DND-41 (cell line): ENCODE results near the gene CREB3L1.

Experiments used
- EZH2 ChIP-seq: IDR thresholded peaks from 3 replicates; pipeline ENCODE4 v1.6.1; 2012; ENCODE audit warnings: borderline replicate concordance, low read depth, mild to moderate bottlenecking, moderate library complexity, low read length, inconsistent platforms; ENCODE audit not compliant: severe bottlenecking
- TF ChIP-seq, protein P1 (sequence below): IDR thresholded peaks from 2 replicates; pipeline ENCODE4 v1.5.1; 2012; ENCODE audit warnings: borderline replicate concordance, low read length, moderate library complexity, mild to moderate bottlenecking; ENCODE audit not compliant: poor library complexity, severe bottlenecking; ENCODE audit errors: extremely low read depth

DNA sequence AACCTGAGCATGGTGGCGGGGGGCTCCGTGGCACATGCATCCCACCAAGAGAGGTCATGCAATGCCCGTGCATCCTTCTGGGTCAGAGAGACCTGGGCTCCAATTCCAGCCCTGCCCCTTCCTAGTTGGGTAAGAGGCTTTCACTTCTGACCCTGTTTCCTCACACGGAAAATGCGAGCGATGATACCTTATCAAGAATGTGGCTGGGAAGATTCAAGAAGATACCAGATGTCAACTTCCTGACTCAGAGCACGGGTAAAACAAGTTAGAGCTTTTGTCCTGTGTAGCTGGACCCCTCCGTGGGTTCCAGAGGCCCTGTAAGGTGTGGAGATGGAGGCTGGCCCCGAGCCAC is 61.1 kb downstream of the CREB3L1 start:
- no peak for TF ChIP-seq EZH2
- TF ChIP-seq, protein P1, sequence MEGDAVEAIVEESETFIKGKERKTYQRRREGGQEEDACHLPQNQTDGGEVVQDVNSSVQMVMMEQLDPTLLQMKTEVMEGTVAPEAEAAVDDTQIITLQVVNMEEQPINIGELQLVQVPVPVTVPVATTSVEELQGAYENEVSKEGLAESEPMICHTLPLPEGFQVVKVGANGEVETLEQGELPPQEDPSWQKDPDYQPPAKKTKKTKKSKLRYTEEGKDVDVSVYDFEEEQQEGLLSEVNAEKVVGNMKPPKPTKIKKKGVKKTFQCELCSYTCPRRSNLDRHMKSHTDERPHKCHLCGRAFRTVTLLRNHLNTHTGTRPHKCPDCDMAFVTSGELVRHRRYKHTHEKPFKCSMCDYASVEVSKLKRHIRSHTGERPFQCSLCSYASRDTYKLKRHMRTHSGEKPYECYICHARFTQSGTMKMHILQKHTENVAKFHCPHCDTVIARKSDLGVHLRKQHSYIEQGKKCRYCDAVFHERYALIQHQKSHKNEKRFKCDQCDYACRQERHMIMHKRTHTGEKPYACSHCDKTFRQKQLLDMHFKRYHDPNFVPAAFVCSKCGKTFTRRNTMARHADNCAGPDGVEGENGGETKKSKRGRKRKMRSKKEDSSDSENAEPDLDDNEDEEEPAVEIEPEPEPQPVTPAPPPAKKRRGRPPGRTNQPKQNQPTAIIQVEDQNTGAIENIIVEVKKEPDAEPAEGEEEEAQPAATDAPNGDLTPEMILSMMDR: no peak
